WERI-Rb-1 (cell line): ENCODE results near the gene PLA2R1.

Experiments used
- DNase-seq: peaks from one replicate; pipeline ENCODE4 v3.0.0-alpha.2; 2020
- H3K27ac ChIP-seq: fragments of 250-450 bp; sonication (Bioruptor Pico); 2 replicates; pipeline ENCODE4 v1.5.1; 2020; ENCODE audit warnings: mild to moderate bottlenecking, moderate library complexity
- H3K27me3 ChIP-seq: fragments of 250-450 bp; sonication (Bioruptor Pico); 2 replicates; pipeline ENCODE4 v1.5.1; 2021; ENCODE audit warnings: mild to moderate bottlenecking, low read depth, moderate library complexity; ENCODE audit not compliant: insufficient read depth, severe bottlenecking
- H3K36me3 ChIP-seq: fragments of 250-450 bp; sonication (Bioruptor Pico); 2 replicates; pipeline ENCODE4 v1.5.1; 2020; ENCODE audit warnings: mild to moderate bottlenecking, moderate library complexity
- H3K4me3 ChIP-seq: 2 replicates; pipeline ENCODE4 v1.5.1; 2011; ENCODE audit warnings: low read depth, mild to moderate bottlenecking, control low read depth, low read length
- H3K9me3 ChIP-seq: fragments of 250-450 bp; sonication (Bioruptor Pico); 2 replicates; pipeline ENCODE4 v1.5.1; 2021; ENCODE audit warnings: mild to moderate bottlenecking, moderate library complexity; ENCODE audit not compliant: severe bottlenecking
- CTCF ChIP-seq: IDR thresholded peaks from 2 replicates; pipeline ENCODE4 v1.5.1; 2011; ENCODE audit warnings: low read depth, mild to moderate bottlenecking, control low read depth, inconsistent platforms, low read length

PLA2R1 gene

DNA sequence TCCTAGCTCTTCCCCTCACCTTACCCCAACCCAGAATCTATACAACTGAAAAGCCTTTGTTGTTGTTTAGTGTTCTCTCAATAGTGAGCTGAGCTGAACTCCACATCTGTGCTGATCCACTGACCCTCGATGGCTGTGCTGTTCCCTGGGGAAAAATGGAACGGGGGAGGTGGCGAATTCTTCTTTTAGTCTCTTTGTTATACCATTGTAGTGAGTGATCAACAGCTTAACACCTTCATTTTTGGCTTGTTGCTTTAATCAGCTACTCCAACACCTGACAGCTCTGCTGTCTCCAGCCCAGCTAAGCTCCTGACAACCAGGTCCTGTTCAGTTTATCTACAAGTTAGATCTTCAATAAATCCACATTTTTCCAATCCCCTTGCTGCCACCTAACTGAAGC is 25.7 kb downstream of the PLA2R1 start:
- Histone ChIP-seq H3K27me3 (no peaks in the 10 kb centered on the region), H3K9me3 (no peaks in the 10 kb centered on the region), H3K27ac (no peak overlapping the region), H3K4me3 (no peak overlapping the region), H3K36me3 (no peaks in the 10 kb centered on the region)
- no peak for DNase-seq
- no peak for TF ChIP-seq CTCF

GRCh38 chr2:160035125-160035524 is 27.3 kb downstream of the PLA2R1 start:
- Histone ChIP-seq H3K9me3 (no peaks in the 10 kb centered on the region), H3K27me3 (no peaks in the 10 kb centered on the region), H3K36me3 (no peaks in the 10 kb centered on the region), H3K27ac (no peak overlapping the region), H3K4me3 (no peak overlapping the region)
- no peak for TF ChIP-seq CTCF
- no peak for DNase-seq

GRCh38 chr2:160034396-160034795 is 28.0 kb downstream of the PLA2R1 start:
- H3K27me3 ChIP-seq = no peaks in the 10 kb centered on the region
- no peak overlapping the region for H3K27ac ChIP-seq
- TF ChIP-seq CTCF = no peak
- no peak for DNase-seq
- no peaks in the 10 kb centered on the region for H3K9me3 ChIP-seq
- H3K4me3 ChIP-seq = no peak overlapping the region
- H3K36me3 ChIP-seq = no peaks in the 10 kb centered on the region

GRCh38 chr2:160033732-160034392 is 28.6 kb downstream of the PLA2R1 start:
- no peaks in the 10 kb centered on the region for H3K27me3 ChIP-seq
- H3K27ac ChIP-seq = no peak overlapping the region
- H3K4me3 ChIP-seq = no peak overlapping the region
- DNase-seq = no peak
- no peaks in the 10 kb centered on the region for H3K9me3 ChIP-seq
- TF ChIP-seq CTCF = no peak
- H3K36me3 ChIP-seq = no peaks in the 10 kb centered on the region

DNA sequence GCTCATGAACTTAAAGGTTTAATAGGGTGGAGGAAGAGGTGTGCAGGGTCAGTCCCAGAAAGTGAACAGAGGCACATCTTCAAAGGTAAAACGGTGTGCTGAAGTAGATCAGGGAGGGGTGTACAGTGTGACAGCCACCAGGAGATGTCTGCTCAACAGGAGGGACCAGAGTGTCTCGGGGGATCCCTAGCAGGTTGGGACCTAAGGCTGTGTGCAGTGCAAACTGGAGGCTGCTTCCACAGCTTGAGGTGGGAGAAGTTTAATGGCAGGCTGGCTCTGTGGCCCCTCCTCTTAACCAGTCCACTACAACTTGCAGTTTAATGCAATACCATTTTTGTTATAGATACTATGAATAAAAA is 33.2 kb downstream of the PLA2R1 start:
- Histone ChIP-seq H3K4me3 (no peak overlapping the region), H3K36me3 (no peaks in the 10 kb centered on the region), H3K27ac (no peak overlapping the region), H3K27me3 (no peaks in the 10 kb centered on the region), H3K9me3 (no peaks in the 10 kb centered on the region)
- TF ChIP-seq CTCF = no peak
- DNase-seq = no peak

DNA sequence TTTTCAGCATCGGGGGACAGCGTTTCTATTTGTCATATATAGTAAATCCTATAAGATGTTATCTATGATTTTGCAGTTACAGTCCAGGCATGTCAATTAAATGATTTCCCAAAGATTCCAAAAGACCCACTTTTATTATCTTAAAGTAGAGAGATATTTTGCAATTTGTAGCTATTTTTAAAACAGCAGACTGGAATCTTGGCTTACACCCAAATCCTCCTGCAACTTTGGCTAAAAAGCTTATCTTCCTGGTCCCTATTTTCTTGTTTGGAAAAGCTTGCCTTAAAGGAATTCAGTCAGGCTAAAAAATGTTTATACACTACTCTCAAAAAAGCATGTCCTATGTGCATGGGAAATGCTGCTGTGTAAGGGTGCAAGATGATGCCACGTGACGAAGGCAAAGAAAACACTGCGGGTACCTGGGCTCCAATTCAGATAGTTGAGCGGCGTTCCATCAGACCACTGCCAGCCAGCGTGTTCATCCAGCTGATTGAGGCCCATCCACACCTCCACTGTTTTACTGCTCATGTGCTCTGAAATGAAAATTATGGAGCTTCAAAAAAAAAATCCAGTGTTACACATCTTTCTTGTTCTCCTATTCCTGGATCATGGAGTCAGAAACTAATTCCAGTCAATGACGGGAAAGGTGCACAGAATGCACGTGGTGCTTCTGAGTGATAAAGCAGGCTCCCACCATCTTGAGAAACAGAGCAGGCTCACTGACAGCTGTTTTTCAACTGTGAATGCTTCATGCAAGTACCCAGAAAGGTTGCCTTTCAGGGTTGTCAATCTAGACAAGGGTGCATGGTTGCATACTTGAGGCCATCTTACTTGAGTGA is 33.8 kb downstream of the PLA2R1 start:
- no peaks in the 10 kb centered on the region for H3K36me3 ChIP-seq
- TF ChIP-seq CTCF = no peak
- DNase-seq = no peak
- H3K27ac ChIP-seq = no peak overlapping the region
- H3K4me3 ChIP-seq = no peak overlapping the region
- H3K9me3 ChIP-seq = no peaks in the 10 kb centered on the region
- H3K27me3 ChIP-seq = no peaks in the 10 kb centered on the region
